A549 (cell line): ENCODE data around the gene CHST2.

Experiments
- CBX8 ChIP-seq: fragments of 200-600 bp; sonication (generic); IDR thresholded peaks from 2 replicates; pipeline ENCODE4 v1.6.1; 2016
- CEBPB ChIP-seq, 2 experiments: fragments of >200 bp in 1 of 2; sonication (Bioruptor Twin) in 1 of 2; formaldehyde crosslinking in 1 of 2; IDR thresholded peaks; 2 replicates each; pipeline ENCODE4 v1.6.1; 2012 to 2016
- CTCF ChIP-seq: fragments of >200 bp; sonication (Bioruptor Twin); formaldehyde crosslinking; IDR thresholded peaks from 3 replicates; pipeline ENCODE4 v1.5.1; 2016
- EHMT2 ChIP-seq: fragments of 200-600 bp; sonication (generic); IDR thresholded peaks from 2 replicates; pipeline ENCODE4 v1.6.1; 2016; ENCODE audit warnings: antibody characterized with exemption, low read depth, mild to moderate bottlenecking, moderate library complexity
- EP300 ChIP-seq, 2 experiments: fragments of >200 bp; sonication (Bioruptor Twin); formaldehyde crosslinking; IDR thresholded peaks; 2 replicates in 1 of 2; 3 replicates in 1 of 2; pipeline ENCODE4 v1.6.1; 2016 to 2017
- HDAC2 ChIP-seq: fragments of 200-600 bp; sonication (generic); IDR thresholded peaks from 2 replicates; pipeline ENCODE4 v1.6.1; 2016
- HOXB13 ChIP-seq: fragments of 250-450 bp; sonication (Bioruptor Pico); IDR thresholded peaks from 2 replicates; pipeline ENCODE4 v1.5.0; 2020; ENCODE audit warnings: low read depth, mild to moderate bottlenecking, moderate library complexity
- JUN ChIP-seq, 2 experiments: fragments of >200 bp; sonication (Bioruptor Twin); formaldehyde crosslinking; IDR thresholded peaks; 2 replicates in 1 of 2; 3 replicates in 1 of 2; pipeline ENCODE4 v1.6.1; 2016 to 2017
- PHF8 ChIP-seq: fragments of 200-600 bp; sonication (generic); IDR thresholded peaks from 2 replicates; pipeline ENCODE4 v1.6.1; 2016; ENCODE audit warnings: low read depth, mild to moderate bottlenecking, antibody characterized with exemption, moderate library complexity, borderline replicate concordance
- POLR2A ChIP-seq: IDR thresholded peaks from 2 replicates; pipeline ENCODE4 v1.6.1; 2012; ENCODE audit warnings: mild to moderate bottlenecking, low read length
- RAD21 ChIP-seq, 2 experiments: fragments of >200 bp in 1 of 2; sonication (Bioruptor Twin) in 1 of 2; formaldehyde crosslinking in 1 of 2; IDR thresholded peaks in 1 of 2; conservative IDR thresholded peaks in 1 of 2; 2 replicates in 1 of 2; 3 replicates in 1 of 2; pipeline ENCODE4 v1.6.1; 2012 to 2018; ENCODE audit warnings: inconsistent platforms in 1 of 2
- RCOR1 ChIP-seq: fragments of 150-350 bp; IDR thresholded peaks from 2 replicates; pipeline ENCODE4 v1.6.1; 2014; ENCODE audit warnings: antibody characterized with exemption, low read length, low read depth
- SMC3 ChIP-seq: fragments of >200 bp; sonication (Bioruptor Twin); formaldehyde crosslinking; IDR thresholded peaks from 3 replicates; pipeline ENCODE4 v1.6.1; 2018; ENCODE audit warnings: inconsistent platforms
- ZNF302 ChIP-seq: fragments of 250-450 bp; sonication (Bioruptor Pico); IDR thresholded peaks from 2 replicates; pipeline ENCODE4 v1.9.0; 2021; ENCODE audit warnings: inconsistent platforms, mild to moderate bottlenecking, moderate library complexity

DNA sequence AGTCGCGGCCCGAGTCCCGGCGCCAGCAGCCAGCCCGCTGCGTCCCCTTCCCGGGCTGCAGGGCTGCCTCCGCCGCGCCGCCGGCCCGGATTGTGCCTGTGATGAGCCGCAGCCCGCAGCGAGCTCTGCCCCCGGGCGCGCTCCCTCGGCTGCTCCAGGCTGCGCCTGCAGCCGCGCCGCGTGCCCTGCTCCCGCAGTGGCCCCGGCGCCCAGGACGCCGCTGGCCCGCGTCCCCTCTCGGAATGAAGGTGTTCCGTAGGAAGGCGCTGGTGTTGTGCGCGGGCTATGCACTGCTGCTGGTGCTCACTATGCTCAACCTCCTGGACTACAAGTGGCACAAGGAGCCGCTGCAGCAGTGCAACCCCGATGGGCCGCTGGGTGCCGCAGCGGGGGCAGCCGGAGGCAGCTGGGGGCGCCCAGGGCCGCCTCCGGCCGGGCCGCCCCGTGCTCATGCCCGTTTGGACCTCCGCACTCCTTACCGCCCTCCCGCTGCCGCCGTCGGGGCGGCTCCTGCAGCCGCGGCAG, 1.2 kb downstream of the CHST2 start:
- TF ChIP-seq JUN (IDR thresholded peaks at IDR 0.05) = no peak
- TF ChIP-seq PHF8 = no peak
- TF ChIP-seq POLR2A = no peak
- no peak for TF ChIP-seq RCOR1
- no peak; the same call in 2 of the 3 replicates for TF ChIP-seq CTCF
- no peak for TF ChIP-seq EP300 (IDR thresholded peaks at IDR 0.05)
- no peak for TF ChIP-seq CEBPB (IDR thresholded peaks at IDR 0.05)
- TF ChIP-seq SMC3 = no peak
- no peak for TF ChIP-seq HOXB13 (CRISPR knock-in tag)
- TF ChIP-seq HDAC2 = no peak
- TF ChIP-seq ZNF302 (CRISPR knock-in tag) = no peak
- no peak for TF ChIP-seq EHMT2
- TF ChIP-seq RAD21 (conservative IDR thresholded peaks at IDR 0.05 in 1 of 2, IDR thresholded peaks at IDR 0.05 in 1 of 2) = no peak
- no peak for TF ChIP-seq CBX8
